ENCODE data around the gene MIF4GD. TPM values are rescaled to one million over a fixed set of nuclear protein-coding genes. Genes with fewer than 3 reads are reported as not detected.
"Not testable (repeated sequence)": the region's sequence is repeated elsewhere in the genome, so short reads cannot be mapped to it uniquely, and the experiment has no call there.

Gene MIF4GD
- total RNA-seq, 4 donors from 2014 or later, result 22.9 to 30.3 (median 24.3) TPM

GRCh38 chr17:75287221-75287620 is 16.2 kb upstream of the MIF4GD start:
- no peak for ATAC-seq (ENCODE audit: low FRiP score)

GRCh38 chr17:75285123-75285522 is 14.1 kb upstream of the MIF4GD start:
- no peak for TF ChIP-seq CTCF (IDR thresholded peaks at IDR 0.05)
- ATAC-seq (ENCODE audit: low FRiP score), result no peak
- no peak for DNase-seq (ENCODE audit: low spot score)

More at GRCh38 chr17:75287221-75287620, 16.2 kb upstream of the MIF4GD start:
- TF ChIP-seq CTCF (IDR thresholded peaks at IDR 0.05), result no peak
- no peak for DNase-seq (ENCODE audit: low spot score)

- DNase-seq (ENCODE audit: low spot score); ATAC-seq (ENCODE audit: low FRiP score): not testable (repeated sequence)
These were observed 9.2 kb upstream of the MIF4GD start for GRCh38 chr17:75280189-75280588.

GRCh38 chr17:75277664-75278071 is 6.6 kb upstream of the MIF4GD start:
- DNase-seq (ENCODE audit: low spot score) (no peak), ATAC-seq (ENCODE audit: low FRiP score) (no peak)
- TF ChIP-seq CTCF (IDR thresholded peaks at IDR 0.05), result no peak

GRCh38 chr17:75273977-75274708 is 3.1 kb upstream of the MIF4GD start:
- DNase-seq (ENCODE audit: low spot score), result no peak
- TF ChIP-seq CTCF (IDR thresholded peaks at IDR 0.05), result no peak
- no peak for ATAC-seq (ENCODE audit: low FRiP score)

GRCh38 chr17:75272848-75273184 is 1.8 kb upstream of the MIF4GD start:
- ATAC-seq (ENCODE audit: low FRiP score), result no peak
- no peak for DNase-seq (ENCODE audit: low spot score)
- no peak for TF ChIP-seq CTCF (IDR thresholded peaks at IDR 0.05)

GRCh38 chr17:75271955-75272847 is 1.2 kb upstream of the MIF4GD start:
- no peak for DNase-seq (ENCODE audit: low spot score)
- TF ChIP-seq CTCF (IDR thresholded peaks at IDR 0.05), result no peak
- ATAC-seq (ENCODE audit: low FRiP score), result peak; percentile 1
